Measurements from ENCODE around the gene UBE2D2.
"Not testable (repeated sequence)": the region's sequence is repeated elsewhere in the genome, so short reads cannot be mapped to it uniquely, and the experiment has no call there.

UBE2D2 gene

DNA sequence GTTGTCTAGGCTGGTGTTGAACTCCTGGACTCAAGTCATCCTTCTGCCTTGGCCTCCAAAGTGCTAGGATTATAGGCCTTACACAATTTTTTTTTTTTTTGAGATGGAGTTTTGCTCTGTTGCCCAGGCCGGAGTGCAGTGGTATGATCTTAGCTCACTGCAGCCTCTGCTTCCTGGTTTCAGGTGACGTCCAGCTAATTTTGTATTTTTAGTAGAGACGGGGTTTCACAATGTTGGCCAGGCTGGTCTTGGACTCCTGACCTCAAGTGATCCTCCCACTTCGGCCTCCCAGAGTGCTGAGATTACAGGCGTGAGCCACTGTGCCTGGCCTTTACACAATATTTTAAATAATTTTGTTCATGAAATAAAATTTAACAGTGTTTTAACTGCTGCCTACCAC, 21.0 kb downstream of the UBE2D2 start:
- not testable (repeated sequence) for H3K4me3 ChIP-seq (ENCODE audit: low read depth, low read length)

DNA sequence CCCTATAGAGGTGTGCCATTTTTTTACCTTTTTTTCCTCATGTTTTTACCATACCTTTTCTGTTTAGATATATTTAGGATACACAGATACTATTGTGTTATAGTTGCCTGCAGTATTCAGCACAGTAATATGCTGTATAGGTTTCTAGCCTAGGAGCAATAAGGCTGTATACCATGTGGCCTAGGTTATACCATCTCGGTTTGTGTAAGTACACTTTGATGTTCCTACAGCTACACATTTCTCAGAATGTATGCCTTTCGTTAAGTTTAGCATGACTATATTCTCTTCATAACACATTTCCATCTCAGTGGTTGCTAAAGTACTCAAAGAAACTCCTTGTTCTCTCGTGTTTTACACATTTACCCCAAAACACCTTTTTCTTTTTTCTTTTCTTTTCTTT, 23.0 kb downstream of the UBE2D2 start:
- no peak overlapping the region for H3K4me3 ChIP-seq (ENCODE audit: low read depth, low read length)

DNA sequence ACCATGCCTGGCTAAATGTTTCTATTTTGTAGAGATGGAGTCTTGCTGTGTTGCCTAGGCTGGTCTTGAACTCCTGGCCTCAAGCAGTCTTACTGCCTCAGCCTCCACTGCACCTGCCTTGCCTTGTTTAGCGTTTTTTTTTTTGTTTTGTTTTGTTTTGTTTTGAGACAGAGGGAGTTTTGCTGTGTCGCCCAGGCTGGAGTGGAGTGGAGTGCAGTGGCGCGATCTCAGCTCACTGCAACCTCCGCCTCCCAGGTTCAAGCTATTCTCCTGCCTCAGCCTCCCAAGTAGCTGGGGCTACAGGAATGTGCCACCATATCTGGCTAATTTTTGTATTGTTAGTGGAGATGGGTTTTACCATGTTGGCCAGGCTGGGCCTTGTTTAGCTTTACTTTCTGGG, 27.0 kb downstream of the UBE2D2 start:
- not testable (repeated sequence) for H3K4me3 ChIP-seq (ENCODE audit: low read depth, low read length)

DNA sequence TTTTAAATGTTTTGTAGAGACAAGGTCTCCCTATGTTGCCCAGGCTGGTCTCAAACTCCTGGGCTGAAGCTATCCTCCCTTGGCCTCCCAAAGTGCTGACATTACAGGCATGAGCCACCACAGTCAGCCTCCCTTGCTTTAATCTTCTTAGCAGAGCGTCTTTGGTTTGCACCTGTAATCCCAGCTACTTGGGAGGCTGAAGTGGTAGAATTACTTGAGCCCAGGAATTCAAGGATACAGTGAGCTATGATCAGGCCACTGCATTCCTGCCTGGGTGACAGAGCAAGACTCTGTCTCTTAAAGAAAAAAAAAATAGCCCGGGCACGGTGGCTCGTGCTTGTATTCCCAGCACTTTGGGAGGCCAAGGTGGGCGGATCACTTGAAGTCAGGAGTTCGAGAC, 27.8 kb downstream of the UBE2D2 start:
- no peak overlapping the region for H3K4me3 ChIP-seq (ENCODE audit: low read depth, low read length)

DNA sequence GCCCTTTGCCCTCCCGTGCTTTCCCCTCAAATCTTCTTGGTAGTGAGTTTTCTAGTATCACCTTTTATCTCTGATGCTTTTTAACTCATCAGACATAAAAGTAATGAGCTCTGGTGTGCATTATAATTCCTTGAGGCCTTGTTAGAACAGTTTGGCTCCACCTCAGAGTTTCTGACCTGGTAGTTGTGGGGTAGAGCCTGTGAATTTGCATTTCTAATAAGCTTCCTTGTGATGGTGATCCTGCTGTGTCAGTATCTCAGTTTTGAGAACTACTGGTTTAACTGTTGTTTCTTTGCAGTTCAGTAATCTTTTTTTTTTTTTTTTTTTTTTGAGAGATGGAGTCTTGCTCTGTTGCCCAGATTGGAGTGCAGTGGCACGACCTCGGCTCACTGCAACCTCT, 31.1 kb downstream of the UBE2D2 start:
- no peak overlapping the region for H3K4me3 ChIP-seq (ENCODE audit: low read depth, low read length)

DNA sequence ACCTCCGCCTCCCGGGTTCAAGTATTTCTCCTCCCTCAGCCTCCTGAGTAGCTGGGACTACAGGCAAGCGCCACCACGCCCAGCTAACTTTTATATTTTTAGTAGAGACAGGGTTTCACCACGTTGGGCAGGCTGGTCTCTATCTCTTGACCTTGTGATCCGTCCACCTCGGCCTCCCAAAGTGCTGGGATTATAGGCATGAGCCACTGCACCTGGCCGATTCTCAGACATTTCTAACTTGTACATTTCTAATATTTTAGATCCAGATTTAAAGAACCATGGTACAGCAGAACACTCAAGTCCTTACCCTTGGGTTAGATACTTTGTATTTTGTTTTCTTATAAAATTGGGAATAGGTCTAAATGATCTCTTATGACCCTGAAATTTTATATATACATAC, 31.9 kb downstream of the UBE2D2 start:
- not testable (repeated sequence) for H3K4me3 ChIP-seq (ENCODE audit: low read depth, low read length)

DNA sequence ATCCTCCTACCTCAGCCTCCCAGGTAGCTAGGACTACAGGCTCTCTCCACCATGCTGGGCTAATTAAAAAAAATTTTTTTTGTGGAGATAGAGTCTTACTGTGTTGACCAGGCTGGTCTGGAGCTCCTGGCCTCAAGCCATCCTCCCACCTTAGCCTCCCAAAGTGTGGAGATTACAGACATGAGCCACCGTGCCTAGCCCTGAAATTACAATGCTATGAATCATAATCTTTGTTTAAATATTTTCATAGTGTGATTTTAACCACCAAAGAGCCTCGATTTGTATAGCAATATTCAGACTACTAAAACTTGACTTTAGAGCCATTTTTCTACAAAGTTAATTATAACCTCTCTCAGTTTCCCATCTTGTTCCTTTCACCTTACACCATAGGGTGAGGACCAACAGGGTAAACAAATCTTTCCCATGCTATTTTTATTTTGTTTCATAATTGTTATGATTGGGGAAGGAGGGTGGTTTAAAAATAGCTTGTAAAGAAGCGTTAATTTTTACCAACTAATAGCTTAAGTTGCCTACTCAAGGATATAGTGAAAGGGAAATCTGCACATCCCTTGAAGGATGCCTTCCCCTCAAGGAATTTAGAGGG, 32.7 kb downstream of the UBE2D2 start:
- H3K4me3 ChIP-seq (ENCODE audit: low read depth, low read length): no peak overlapping the region

DNA sequence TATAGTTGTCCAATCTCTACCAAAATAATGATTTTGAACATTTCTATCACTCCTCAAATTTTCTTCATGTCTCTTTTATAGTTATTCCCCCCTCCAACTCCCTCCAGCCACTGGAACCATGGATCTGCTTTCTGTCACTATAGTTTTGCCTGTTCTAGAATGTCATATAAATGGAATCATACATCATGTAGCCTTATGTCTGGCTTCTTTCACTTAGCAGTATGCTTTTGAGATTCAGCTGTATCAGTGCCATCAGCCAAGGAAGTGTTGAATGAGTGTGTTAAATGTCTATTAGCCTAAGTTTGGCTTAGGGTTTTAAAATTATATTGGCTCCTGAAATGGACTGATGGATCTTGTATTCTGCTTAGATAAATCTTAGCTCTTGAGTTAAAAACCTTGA, 36.0 kb downstream of the UBE2D2 start:
- H3K4me3 ChIP-seq (ENCODE audit: low read depth, low read length): no peak overlapping the region

DNA sequence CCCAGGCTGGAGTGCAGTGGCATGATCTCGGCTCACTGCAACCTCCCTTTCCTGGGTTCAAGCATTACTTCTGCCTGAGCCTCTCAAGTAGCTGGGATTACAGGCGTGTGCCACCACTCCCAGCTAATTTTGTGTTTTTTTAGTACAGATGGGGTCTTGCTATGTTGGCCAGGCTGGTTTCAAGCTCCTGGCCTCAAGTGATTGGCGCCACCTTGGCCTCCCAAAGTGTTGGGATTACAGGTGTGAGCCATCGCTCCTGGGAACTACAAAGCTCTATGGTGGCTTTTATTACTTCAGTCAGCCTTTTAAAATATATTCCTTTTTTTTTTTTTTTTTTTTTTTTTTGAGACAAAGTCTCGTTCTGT, 37.4 kb downstream of the UBE2D2 start:
- not testable (repeated sequence) for H3K4me3 ChIP-seq (ENCODE audit: low read depth, low read length)

DNA sequence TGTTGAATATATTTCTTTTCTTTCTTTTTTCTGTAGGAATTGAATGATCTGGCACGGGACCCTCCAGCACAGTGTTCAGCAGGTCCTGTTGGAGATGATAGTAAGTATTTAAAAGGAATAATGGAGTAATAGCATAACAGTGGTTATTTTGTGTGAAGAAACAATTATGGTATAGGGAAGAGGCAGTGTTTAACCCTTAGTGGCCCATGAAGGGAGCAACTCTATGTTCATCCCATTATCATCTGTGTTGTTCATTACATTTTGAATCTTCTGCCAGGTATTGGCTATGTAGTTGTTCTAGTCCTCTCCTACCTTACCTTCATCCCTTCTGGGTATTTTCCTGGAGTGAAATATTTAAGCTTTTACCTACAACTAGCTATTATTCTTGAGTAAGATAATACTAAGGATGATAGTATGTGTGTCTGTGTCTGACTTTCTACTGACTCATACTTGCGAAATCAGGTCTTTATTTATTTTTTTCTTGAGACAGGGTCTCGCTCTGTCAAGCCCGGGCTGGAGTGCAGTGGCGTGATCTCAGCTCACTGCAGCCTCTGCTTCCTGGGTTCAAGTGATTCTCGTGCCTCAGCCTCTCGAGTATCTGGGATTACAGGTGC, 39.3 kb downstream of the UBE2D2 start:
- no peak overlapping the region for H3K4me3 ChIP-seq (ENCODE audit: low read depth, low read length)

DNA sequence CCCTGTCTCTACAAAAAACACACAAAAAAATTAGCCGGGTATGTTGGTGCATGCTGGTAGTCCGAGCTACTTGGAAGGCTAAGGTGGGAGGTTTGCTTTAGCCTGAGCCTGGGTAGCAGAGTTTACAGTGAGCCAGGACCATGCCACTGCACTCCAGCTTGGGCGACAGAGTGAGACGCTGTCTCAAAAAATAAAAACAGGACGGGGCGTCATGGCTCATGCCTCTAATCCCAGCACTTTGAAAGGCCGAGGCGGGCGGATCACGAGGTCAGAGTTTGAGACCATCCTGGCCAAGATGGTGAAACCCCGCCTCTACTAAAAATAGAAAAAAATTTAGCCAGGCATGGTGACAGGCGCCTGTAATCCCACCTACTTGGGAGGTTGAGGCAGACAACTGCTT, 40.3 kb downstream of the UBE2D2 start:
- no peak overlapping the region for H3K4me3 ChIP-seq (ENCODE audit: low read depth, low read length)

DNA sequence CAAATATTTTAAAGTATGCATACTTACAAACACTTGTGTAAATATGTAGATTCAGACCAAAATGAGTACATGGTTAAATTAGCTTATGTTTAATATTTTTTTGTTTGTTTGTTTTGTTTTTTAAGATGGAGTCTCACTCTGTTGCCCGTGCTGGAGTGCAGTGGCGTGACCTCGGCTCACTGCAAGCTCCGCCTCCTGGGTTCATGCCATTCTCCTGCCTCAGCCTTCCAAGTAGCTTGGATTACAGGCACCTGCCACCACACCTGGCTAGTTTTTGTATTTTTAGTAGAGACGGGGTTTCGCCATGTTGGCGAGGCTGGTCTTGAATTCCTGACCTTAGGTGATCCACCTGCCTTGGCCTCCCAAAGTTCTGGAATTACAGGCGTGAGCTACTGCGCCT, 40.8 kb downstream of the UBE2D2 start:
- H3K4me3 ChIP-seq (ENCODE audit: low read depth, low read length): not testable (repeated sequence)

DNA sequence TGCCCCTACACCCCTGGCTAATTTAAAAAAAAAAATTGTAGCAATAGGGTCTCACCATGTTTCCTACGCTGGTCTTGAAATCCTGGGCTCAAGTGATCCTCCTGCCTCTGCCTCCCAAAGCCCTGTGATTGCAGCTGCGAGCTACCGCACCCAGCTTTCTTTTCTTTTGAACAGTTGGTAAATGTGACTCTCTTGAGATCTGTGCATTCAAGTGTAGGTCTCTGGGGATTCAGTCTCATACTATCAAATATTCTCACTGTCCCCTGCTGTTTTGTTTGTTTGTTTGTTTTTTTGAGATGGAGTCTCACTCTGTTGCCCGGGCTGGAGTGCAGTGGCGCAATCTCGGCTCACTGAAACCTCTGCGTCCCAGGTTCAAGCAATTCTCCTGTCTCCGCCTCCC, 44.7 kb downstream of the UBE2D2 start:
- H3K4me3 ChIP-seq (ENCODE audit: low read depth, low read length): no peak overlapping the region

DNA sequence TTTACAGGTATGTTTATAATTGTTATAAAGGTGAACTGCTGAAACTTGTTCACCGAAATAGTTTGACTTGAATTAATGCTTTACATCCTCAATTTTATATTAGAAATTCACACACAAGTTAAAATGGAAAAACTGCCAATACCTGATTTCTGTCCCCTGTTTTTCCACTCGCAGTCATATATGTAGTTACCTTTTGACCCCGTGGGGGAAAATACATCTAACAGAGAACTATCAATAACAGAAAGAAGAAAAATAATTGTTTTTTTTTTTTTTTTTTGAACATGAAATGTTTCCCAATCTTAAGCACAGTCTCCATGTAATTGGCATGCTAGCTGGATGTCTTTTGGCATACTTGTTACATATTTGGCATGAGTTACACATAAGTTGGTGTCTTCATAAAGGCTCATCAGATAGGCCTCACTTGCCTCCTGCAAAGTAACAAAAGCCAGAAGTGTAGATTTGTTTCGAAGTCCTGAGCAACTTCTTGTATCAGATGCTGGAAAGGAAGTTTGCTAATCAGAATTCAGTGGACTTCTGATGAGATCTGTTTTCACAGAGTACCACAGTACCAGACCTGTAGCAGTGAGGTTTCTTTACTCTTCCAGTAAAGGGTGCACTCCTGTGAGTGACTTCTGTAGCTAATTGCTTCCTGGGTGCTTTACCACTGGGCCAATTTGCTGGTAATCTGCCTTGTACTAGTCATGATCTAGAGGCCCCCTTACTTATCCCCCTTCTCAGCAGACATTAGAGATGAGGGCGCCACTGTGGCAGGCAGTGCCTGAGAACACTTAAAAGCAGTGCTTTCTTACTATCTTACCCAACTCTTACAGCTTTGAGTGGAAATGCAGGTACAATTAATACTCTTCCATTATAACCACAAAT, 50.8 kb downstream of the UBE2D2 start:
- H3K4me3 ChIP-seq (ENCODE audit: low read depth, low read length): no peak overlapping the region

DNA sequence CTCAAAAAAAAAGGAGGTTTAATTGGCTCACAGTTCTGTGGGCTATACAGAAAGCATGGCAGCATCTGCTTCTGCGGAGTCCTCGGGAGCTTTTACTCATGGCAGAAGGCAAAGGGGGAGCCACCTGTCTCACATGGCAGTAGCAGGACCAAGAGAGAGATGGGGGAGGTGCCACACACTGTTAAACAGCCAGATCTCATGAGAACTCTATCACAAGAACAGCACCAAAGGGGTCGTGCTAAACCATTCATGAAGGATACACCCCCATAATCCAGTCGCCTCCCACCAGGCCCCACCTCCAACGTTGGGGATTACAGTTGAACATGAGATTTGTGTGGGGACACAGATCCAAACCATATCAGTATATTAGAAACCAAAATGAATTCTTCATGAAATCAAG, 58.7 kb downstream of the UBE2D2 start:
- H3K4me3 ChIP-seq (ENCODE audit: low read depth, low read length): no peak overlapping the region

DNA sequence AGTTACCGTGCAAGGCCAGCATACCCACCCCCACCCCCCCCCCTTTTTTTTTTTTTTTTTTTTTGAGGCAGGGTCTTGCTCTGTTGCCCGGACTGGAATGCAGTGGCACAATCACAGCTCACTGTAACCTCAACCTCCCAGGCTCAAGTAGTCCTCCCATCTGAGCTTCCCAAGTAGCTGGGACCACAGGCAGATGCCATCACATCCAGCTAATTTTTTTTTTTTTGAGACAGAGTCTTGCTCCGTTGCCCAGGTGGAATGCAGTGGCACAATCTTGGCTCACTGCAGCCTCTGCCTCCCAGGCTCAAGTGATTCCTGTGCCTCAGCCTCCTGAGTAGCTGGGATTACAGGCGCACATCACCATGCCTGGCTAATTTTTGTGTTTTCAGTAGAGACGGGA, 64.3 kb downstream of the UBE2D2 start:
- H3K4me3 ChIP-seq (ENCODE audit: low read depth, low read length): not testable (repeated sequence)

DNA sequence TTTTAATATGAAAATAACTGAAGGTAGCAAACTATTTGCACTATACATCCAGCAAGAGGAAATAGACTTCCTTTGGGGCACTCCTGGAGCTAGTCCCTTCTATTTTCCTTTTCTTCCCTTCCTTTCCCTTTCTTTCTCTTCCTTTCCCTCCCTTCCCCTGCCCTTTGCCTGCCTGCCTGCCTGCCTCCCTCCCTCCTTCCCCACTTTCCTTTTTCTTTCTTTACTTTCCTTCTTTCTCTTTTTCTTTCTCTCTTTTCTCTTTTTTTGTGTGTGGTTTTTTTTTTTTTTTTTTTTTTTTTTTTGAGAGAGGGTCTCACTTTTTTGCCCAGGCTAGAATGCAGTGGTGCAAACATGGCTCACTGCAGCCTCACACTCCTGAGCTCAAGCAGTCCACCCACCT, 69.7 kb downstream of the UBE2D2 start:
- H3K4me3 ChIP-seq (ENCODE audit: low read depth, low read length): no peak overlapping the region

DNA sequence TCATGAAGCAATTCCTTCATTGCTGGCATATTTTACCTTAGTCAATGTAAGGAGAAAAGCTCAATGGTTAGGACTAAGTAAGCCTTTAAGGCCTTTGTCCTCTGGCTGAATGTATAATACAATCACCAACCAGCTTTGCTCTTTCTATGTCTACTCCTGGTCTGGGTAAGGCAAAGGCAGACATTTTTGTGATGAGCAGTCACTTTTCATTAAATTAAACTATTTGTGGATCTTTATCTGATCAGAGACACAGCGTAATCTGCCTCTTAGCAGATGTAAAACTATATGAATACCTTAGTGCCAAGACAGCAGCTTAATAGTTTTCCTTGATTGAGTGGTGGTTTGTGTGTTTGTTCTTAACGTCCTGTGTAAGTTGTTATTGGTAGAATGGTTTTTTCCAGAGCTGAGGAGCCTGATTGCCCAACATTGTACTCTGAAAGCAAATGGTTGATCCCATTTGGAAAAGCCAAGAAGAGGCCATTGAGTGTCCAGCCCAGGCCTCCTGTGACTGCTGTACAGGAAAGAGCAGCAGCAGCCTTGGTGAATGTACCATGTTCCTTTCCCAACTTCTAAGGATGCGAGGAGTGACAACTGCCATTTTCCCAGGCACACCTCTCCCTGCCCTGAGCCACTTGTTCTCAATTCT, 70.5 kb downstream of the UBE2D2 start:
- no peak overlapping the region for H3K4me3 ChIP-seq (ENCODE audit: low read depth, low read length)

DNA sequence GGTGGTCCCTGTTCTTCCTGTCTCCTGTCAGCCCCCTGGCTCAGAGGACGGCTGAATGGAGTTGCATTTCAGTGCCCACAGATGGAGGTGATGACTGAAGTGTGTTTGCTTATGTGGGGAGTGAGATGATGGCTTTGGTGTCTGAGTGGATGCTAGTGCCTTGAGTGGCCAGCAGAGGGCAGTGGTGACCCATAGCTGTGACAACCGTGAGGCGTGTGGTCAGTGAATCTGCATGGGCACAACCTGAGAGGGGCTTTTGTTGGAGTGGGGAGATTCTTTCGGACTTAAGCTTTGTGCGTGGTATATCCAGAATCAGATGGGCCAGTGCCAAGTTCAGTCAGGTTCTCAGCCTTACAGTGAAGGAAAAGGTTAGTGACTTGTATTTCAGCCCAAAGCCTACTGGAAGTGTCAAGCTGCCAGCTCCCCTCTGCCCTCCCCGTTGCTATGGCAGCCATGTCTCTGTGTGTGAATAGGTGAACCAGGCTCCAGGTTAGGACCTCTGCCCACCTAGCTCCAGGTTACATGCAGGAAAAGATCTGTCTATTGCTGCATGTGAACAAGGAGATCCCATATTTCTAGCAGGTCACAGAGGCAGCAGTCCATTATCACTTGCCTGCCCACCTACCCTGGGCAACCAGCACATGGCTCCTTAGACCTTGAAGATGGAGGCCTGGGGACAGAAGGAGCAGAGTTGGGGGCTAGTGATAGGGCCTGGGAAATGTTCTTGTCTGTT, 72.3 kb downstream of the UBE2D2 start:
- no peak overlapping the region for H3K4me3 ChIP-seq (ENCODE audit: low read depth, low read length)

DNA sequence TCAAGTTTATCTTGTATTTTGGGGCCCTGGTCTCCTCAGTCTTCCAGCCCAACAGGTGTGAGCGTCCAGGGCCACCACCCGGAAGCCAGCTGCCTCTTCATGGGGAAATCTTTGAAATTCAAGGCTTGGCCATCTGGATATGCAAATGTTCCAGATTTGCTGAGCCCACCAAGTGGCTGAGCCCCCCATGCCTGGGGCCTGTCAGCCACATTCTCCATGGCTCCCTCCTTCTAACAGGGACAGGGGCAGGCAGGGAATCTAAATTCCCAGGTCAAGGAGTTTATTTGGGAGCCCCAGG, 72.8 kb downstream of the UBE2D2 start:
- no peak overlapping the region for H3K4me3 ChIP-seq (ENCODE audit: low read depth, low read length)

DNA sequence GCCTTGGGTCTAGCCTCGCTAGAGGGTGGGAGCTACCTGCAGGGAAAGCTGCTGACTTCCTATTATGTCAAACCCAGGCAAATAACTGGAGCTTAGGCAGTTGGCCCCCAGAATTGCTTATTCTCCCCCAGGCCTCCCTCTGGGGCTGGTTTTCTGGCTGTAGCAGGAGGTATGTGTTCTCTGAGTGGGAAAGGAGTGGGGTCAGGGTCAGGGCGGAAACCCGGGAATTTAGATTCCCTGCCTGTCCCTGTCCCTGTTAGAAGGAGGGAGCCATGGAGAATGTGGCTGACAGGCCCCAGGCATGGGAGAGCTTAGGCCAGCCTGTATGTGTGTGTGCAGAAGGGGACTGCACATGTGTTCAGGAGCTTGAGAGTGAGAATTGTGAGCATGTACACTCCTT, 73.4 kb downstream of the UBE2D2 start:
- no peak overlapping the region for H3K4me3 ChIP-seq (ENCODE audit: low read depth, low read length)
